HFF-Myc (cell line): Measurements from ENCODE around the gene IFNA4.
"Not testable (repeated sequence)": the region's sequence is repeated elsewhere in the genome, so short reads cannot be mapped to it uniquely, and the experiment has no call there.

Experiments
- DNase-seq: peaks from one replicate; pipeline ENCODE4 v3.0.0-alpha.2; 2011; ENCODE audit warnings: low read depth; ENCODE audit errors: extremely low read depth
- H3K4me3 ChIP-seq: replicated peaks from 2 replicates; pipeline ENCODE4 v1.5.1; 2011; ENCODE audit warnings: low read depth, mild to moderate bottlenecking, control low read depth, low read length
- CTCF ChIP-seq: IDR thresholded peaks from 2 replicates; pipeline ENCODE4 v1.5.1; 2012; ENCODE audit warnings: mild to moderate bottlenecking, low read depth, low read length, control low read depth; ENCODE audit errors: missing control alignments

IFNA4 gene

DNA sequence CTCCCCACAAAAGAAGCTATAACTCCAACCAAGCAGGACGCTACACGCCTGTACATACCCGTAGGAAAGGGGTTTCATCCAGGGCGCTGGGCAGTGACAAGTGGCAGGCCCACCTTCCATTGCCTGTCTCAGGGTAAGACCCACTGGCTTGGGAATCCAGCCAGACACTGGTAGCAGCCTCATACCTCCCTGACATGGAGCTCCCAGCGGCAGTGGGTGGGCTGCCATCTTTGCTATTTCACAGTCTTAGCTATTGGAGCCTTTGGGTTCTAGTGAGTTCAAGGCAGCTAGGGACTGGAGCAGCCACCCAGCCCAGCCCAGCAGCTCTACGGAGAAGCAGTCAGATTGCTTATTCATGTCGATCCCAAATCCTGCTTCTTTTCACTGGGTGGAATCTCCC is 22.9 kb upstream of the IFNA4 start:
- no peak overlapping the region for H3K4me3 ChIP-seq
- no peak for TF ChIP-seq CTCF
- DNase-seq, result no peak

DNA sequence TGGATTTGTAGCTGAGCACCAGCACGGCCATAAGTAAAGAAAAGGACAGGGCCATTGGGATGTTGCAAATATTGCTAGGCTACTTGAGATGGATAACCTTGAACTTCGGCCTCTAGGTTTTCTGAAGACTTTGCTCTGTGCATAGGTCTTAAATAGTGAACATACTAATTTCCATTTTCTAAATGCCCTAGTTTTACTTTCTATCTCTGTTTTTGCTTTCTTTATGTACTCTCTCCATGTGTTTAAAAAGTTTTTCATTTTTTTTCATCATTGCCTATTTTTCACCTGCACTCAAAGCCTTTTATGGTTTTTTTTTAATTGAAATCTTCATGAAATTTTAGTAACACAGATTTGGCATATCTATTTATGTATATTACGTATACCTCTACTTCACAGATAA is 19.7 kb upstream of the IFNA4 start, which contains the start of gene IFNA10:
TSS of gene IFNA10 (minus strand) at position 101 of the 400 bp plus-strand sequence. CDS start at position 55, 46 bp downstream.
- not testable (repeated sequence) for H3K4me3 ChIP-seq, DNase-seq

GRCh38 chr9:21205204-21205603 is 17.8 kb upstream of the IFNA4 start:
- TF ChIP-seq CTCF, result no peak
- DNase-seq, result no peak
- no peak overlapping the region for H3K4me3 ChIP-seq

DNA sequence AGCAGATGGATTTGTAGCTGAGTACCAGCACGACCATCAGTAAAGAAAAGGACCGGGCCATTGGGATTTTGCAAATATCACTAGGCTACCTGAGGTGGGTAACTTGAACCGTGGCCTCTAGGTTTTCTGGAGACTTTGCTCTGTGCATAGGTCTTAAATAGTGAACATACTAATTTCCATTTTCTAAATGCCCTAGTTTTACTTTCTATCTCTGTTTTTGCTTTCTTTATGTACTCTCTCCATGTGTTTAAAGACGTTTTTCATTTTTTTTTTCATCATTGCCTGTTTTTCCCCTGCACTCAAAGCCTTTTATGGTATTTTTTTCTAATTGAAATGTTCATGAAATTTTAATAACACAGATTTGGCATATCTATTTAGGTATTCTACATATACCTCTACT is 14.7 kb upstream of the IFNA4 start, which contains the start of gene IFNA7:
TSS of gene IFNA7 (minus strand) at position 101 of the 400 bp plus-strand sequence. CDS start at position 61, 40 bp downstream.
- H3K4me3 ChIP-seq, DNase-seq: not testable (repeated sequence)

DNA sequence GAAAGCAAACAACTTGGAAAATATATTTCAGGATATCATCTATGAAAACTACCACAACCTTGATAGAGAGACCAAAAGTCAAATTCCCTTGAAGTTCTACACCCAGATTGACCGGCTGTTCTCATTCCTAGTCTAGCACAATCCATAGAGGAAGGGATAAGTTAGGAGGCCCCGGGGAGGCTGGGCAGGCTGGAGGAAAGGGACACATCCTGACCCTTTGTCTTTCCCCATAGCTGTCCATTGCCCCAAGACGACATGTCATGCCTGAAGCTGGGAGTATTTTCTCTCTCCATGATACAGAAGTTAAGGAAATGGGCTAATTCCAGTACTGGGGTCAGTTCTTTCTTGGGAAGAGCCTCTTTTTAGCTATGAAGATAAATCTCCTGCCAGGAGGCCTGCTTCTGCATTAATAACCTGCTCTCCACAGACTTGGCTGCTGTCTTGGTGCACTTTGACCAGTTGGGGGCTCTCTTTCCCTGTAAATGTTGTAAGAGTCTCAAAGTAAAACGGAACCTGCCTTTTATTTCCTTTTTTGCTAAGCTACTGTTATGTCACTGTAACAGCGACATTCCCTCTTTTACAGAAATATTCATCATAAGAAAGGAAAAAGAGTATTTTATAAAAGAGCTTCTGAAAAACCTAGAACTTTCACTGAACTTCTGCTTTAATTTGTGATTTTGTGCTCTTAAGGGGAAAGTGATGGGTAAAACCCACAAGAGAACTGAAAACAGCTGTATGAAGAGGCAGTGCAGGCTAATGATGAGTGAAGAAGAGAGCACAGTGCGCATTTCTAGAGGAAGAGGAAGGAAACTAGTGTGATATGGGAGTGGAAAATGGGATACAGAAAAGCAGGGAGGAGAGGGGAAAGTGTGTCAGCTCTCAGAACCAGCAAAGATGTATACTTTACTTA is 7.7 kb upstream of the IFNA4 start:
- TF ChIP-seq CTCF, result peak; percentile 57

DNA sequence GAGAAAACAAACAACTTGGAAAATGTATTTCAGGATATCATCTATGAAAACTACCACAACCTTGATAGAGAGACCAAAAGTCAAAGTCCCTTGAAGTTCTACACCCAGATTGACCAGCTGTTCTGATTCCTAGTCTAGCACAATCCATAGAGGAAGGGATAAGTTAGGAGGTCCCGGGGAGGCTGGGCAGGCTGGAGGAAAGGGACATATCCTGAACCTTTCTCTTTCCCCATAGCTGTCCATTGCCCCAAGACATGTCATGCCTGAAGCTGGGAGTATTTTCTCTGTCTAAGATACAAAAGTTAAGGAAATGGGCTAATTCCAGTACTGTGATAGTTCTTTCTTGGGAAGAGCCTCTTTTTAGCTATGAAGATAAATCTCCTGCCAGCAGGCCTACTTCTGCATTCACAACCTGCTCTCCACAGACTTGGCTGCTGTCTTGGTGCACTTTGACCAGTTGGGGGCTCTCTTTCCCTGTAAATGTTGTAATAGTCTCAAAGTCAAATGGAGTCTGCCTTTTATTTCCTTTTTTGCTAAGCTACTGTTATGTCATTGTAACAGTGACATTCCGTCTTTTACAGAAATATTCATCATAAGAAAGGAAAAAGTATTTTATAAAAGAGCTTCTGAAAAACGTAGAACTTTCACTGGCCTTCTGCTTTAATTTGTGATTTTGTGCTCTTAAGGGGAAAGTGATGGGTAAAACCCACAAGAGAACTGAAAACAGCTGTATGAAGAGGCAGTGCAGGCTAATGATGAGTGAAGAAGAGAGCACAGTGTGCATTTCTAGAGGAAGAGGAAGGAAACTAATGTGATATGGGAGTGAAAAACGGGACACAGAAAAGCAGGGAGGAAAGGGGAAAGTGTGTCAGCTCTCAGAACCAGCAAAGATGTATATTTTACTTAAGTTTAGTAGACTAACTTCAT is 4.3 kb downstream of the IFNA4 start:
- peak; percentile 53 for TF ChIP-seq CTCF
- not testable (repeated sequence) for DNase-seq, H3K4me3 ChIP-seq

More for the DNA sequence above, 7.7 kb upstream of the IFNA4 start:
- H3K4me3 ChIP-seq, DNase-seq: not testable (repeated sequence)

- no peak for TF ChIP-seq CTCF
- no peak overlapping the region for H3K4me3 ChIP-seq
- no peak for DNase-seq
Measured at GRCh38 chr9:21174671-21175070, 12.7 kb downstream of the IFNA4 start.
